Measurements from ENCODE around the gene ATP5F1D. TPM values are rescaled to one million over a fixed set of nuclear protein-coding genes. Genes with fewer than 3 reads are reported as not detected.
A peak's percentile ranks its signal among the peaks of the same experiment; 100 is the strongest.

The ATP5F1D gene
- total and polyA plus RNA-seq, 2 of the 13 experiments (the other 11 are each of a cell fraction or from before 2014, with no cell fraction given) = 39.4 to 78.7 TPM

- 0 out of 2 replicates have a peak, but pooled peaks have one; percentile 35 for TF ChIP-seq ZNF558 (CRISPR knock-in tag; IDR thresholded peaks at IDR 0.05; ENCODE audit: borderline replicate concordance)
- TF ChIP-seq IRX3 (CRISPR knock-in tag; IDR thresholded peaks at IDR 0.05; ENCODE audit: borderline replicate concordance, low read depth) = no peak
- TF ChIP-seq CENPT (CRISPR knock-in tag; IDR thresholded peaks at IDR 0.05; ENCODE audit: low read depth) = no peak
- no peak for TF ChIP-seq ZKSCAN8 (CRISPR knock-in tag; IDR thresholded peaks at IDR 0.05; ENCODE audit: borderline replicate concordance)
- TF ChIP-seq EEA1 (CRISPR knock-in tag; IDR thresholded peaks at IDR 0.05; ENCODE audit: borderline replicate concordance) = no peak
- peak; percentile 74 for TF ChIP-seq UBTF (CRISPR knock-in tag; IDR thresholded peaks at IDR 0.05)
- TF ChIP-seq RNF2 (conservative IDR thresholded peaks at IDR 0.05; ENCODE audit: low read depth) = no peak
- no peak; the same call in 1 of the 2 replicates for TF ChIP-seq SIN3A (IDR thresholded peaks at IDR 0.05; ENCODE audit: borderline replicate concordance, low read depth, low read length)
- TF ChIP-seq KAT7 (CRISPR knock-in tag; IDR thresholded peaks at IDR 0.05; ENCODE audit: borderline replicate concordance) = 0 out of 2 replicates have a peak, but pooled peaks have one; percentile 15
- no peak for TF ChIP-seq CCAR2 (optimal IDR thresholded peaks at IDR 0.05; ENCODE audit: low read depth, low read length)
- peak; percentile 68 for TF ChIP-seq SP5 (CRISPR knock-in tag; IDR thresholded peaks at IDR 0.05; ENCODE audit: borderline replicate concordance, low read depth)
- no peak for TF ChIP-seq NFE2 (CRISPR knock-in tag; IDR thresholded peaks at IDR 0.05)
- no peak for TF ChIP-seq ETV6 (CRISPR knock-in tag; conservative IDR thresholded peaks at IDR 0.05)
- no peak for TF ChIP-seq ZNF124 (CRISPR knock-in tag; IDR thresholded peaks at IDR 0.05)
- 0 out of 4 replicates have a peak, but pooled peaks of 1 of the 2 experiments have one; percentile 53 for TF ChIP-seq KLF16 (CRISPR knock-in tag; IDR thresholded peaks at IDR 0.05)
- no peak; the same call in 1 of the 2 replicates for TF ChIP-seq ZNF350 (CRISPR knock-in tag; IDR thresholded peaks at IDR 0.05; ENCODE audit: borderline replicate concordance, low read depth)
- peak; percentile 57; the same call in 1 of the 2 replicates for TF ChIP-seq MEIS2 (CRISPR knock-in tag; IDR thresholded peaks at IDR 0.05)
- TF ChIP-seq ZBTB2 (CRISPR knock-in tag; IDR thresholded peaks at IDR 0.05; ENCODE audit: low read depth) = no peak
- TF ChIP-seq SMAD1 (CRISPR knock-in tag; IDR thresholded peaks at IDR 0.05; ENCODE audit: borderline replicate concordance, low read depth) = no peak
- TF ChIP-seq GMEB1 (CRISPR knock-in tag; IDR thresholded peaks at IDR 0.05; ENCODE audit: borderline replicate concordance) = no peak
- TF ChIP-seq LCORL (IDR thresholded peaks at IDR 0.05) = peak; percentile 74; the same call in 1 of the 2 replicates
- TF ChIP-seq LCORL (CRISPR knock-in tag; IDR thresholded peaks at IDR 0.05) = peak; percentile 99
- TF ChIP-seq STAT5B (CRISPR knock-in tag; IDR thresholded peaks at IDR 0.05) = no peak
- TF ChIP-seq TGIF2 (CRISPR knock-in tag; IDR thresholded peaks at IDR 0.05) = no peak; the same call in 1 of the 2 replicates
- TF ChIP-seq MTF2 (CRISPR knock-in tag; IDR thresholded peaks at IDR 0.05; ENCODE audit: borderline replicate concordance) = no peak
Observed at GRCh38 chr19:1264801-1265614, 23.5 kb downstream of the ATP5F1D start (continued).

Measured in HepG2 (cell line).